Mesenteric fat pad (tissue), 1 donor: ENCODE results near the gene CDH23. TPM values are rescaled to one million over a fixed set of nuclear protein-coding genes. Genes with fewer than 3 reads are reported as not detected.
A peak's percentile ranks its signal among the peaks of the same experiment; 100 is the strongest.

Experiments used
- DNase-seq: peaks from one replicate; pipeline ENCODE4 v3.0.0-alpha.2; 2020; ENCODE audit warnings: low spot score
- microRNA-seq: library from miRNA; unstranded; fragments of <30 nt; microRNA quantifications from one replicate; pipeline ENCODE4 v1.2.0, GENCODE V29; 2020; ENCODE audit warnings: borderline number of aligned reads
- total RNA-seq: library from RNA; stranded (reverse); fragmentation: NEBNext Ultra II Directional; extraction: Animal tissue kit (Norgen Biotek cat#: 25700); gene quantifications from one replicate; pipeline ENCODE4 v1.2.1, GENCODE V29; 2021
- donor health status: DM: yes; HTN: yes; CAD: no.

The CDH23 gene
- total RNA-seq, 1 donor from 2014 or later: 9.7 TPM

- no peak for DNase-seq
These were observed 455.7 kb downstream of the CDH23 start for GRCh38 chr10:71852355-71852937.

DNA sequence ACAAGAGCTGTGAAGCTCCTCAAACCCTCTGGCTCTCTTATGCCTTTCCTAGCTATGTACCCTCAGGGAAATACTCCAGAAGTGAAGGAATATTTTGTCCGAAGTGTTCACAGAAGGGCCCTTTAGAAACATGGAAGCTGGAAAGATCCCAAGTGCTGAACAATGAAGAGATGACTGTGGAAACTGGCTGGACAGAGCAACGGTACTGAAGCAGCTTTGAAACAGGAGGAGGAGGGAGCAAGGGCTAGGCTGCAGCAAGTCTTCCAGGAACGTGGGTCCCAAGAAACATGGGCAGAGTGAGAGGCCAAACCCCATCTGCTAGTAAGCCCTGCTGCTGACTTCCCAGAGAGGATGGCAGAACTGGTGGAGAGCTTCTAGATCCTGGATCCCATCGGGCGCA lies 457.3 kb downstream of the CDH23 start:
- no peak for DNase-seq

GRCh38 chr10:71856619-71857018 lies 459.9 kb downstream of the CDH23 start:
- no peak for DNase-seq

DNA sequence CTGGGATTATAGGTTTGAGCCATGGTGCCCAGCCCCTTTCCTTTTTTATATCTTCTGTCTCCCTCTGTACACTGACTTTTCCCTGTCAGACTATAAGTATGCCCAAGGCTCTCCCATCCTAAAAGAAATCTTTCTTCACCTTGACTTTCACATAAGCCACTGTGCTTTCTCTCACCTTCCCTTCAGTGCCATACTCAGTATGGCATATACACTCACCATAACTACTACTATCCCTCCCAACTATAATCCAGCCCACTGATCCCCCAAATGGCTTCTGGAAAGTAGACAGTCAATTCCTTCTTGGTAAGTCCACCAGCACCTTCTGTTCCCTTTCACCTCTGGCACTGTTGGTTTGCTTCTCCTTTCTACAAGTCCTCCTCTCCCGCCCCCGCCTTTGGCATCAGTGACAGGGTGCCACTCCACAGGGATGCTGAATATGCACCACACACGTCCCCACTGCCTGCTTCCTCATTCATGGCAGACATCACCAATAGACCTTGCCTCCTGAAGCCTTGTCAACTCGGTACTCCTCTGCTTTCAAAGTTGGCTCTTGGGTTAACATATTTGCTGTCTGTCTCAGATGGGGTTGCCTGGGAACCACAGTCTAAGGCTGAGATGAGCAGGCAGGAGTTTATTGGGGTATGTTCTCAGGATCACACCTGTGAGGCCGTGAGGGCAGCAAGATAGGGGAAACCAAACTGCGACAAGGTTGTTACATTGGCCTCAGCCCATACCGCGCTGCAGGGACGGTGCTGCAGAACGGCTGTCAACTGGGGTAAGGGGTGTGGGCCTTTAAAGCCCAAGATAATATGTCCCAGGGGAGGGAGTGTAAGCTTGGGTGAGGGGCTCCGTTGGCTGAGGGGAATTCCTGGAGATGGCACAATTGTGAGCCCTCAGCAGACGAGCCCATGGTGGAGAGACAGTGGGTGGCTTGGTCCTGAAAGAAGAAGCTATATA lies 461.5 kb downstream of the CDH23 start:
- no peak for DNase-seq

GRCh38 chr10:71860243-71861029 lies 463.7 kb downstream of the CDH23 start:
- peak; percentile 95 for DNase-seq

DNA sequence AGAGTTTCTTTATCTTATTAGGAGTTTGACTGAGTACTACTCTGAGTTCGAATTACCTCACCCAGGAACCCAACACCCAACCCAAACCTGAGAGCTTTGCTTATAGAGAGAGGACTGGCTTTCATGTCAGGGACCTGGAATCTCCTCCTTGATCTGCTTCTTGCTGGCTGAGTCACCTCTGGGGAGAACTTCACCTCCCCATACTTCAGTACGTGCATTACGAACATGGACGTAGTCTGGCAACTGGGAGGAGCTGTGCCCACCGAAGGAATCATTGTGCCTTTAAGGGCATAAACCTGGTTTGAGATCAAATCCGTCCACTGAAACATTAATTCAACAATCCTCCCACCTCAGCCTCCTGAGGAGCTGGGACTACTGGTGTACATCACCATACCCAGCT lies 466.5 kb downstream of the CDH23 start:
- peak; percentile 37 for DNase-seq

DNA sequence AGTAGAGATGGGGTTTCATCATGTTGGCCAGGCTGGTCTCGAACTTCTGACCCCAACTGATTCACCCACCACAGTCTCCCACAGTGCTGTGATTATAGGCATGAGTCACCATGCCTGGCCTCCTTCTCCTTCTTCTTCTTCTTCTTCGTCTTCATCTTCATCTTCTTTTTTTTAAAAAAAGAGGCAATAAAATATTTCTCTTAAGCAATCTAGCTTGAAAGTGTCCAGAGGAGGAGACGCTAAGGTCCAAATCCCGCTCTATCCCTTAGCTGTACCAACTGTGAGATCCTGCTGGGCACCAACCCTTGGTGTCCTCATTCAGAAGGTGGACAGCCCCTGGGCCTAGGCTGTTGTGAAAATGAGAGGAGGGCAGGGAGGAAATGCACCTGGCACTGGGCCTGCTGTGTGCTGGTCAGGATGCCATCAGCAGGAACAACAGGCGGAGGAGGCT lies 468.2 kb downstream of the CDH23 start:
- DNase-seq: peak; percentile 68

Small RNA genes lying within 50 kb of the gene (microRNA-seq; reads per million reads assigned to microRNA genes)
- gene MIR7152: not detected

Other genes with a start within 250 kb of the CDH23 start
- 5.3 TPM for gene UNC5B, start 184.3 kb upstream of the CDH23 start, total RNA-seq
- gene SLC29A3, start 77.7 kb upstream of the CDH23 start, total RNA-seq: 6.9 TPM